Activated naive CD4-positive, alpha-beta T cell treated with anti-CD3 and anti-CD28 coated beads for 36 hours (primary cell): ENCODE data around the gene WDR44. TPM values are rescaled to one million over a fixed set of nuclear protein-coding genes. Genes with fewer than 3 reads are reported as not detected.
"Not testable (repeated sequence)": the region's sequence is repeated elsewhere in the genome, so short reads cannot be mapped to it uniquely, and the experiment has no call there.

Experiments
- CTCF ChIA-PET: fragments of 350-600 bp; sonication (Branson Sonifier 250); formaldehyde crosslinking; loops from one replicate; lab custom pipeline; 2021; ENCODE audit warnings: antibody characterized with exemption; lab: Charles Lee
- DNase-seq: peaks from one replicate; pipeline ENCODE4 v3.0.0-alpha.2; 2020
- H3K27ac Mint-ChIP-seq: one replicate; pipeline ENCODE4 v1.8.0; 2021; ENCODE audit warnings: mild to moderate bottlenecking, mixed read lengths
- H3K27me3 Mint-ChIP-seq: one replicate; pipeline ENCODE4 v1.8.0; 2021; ENCODE audit warnings: low read depth, mixed read lengths
- H3K36me3 Mint-ChIP-seq: one replicate; pipeline ENCODE4 v1.8.0; 2021; ENCODE audit warnings: low read depth, mixed read lengths
- H3K4me1 Mint-ChIP-seq: one replicate; pipeline ENCODE4 v1.8.0; 2021; ENCODE audit warnings: low read depth, mixed read lengths
- H3K4me3 Mint-ChIP-seq: one replicate; pipeline ENCODE4 v1.8.0; 2021; ENCODE audit warnings: mild to moderate bottlenecking, moderate library complexity, mixed read lengths
- H3K9me3 Mint-ChIP-seq: one replicate; pipeline ENCODE4 v1.8.0; 2021; ENCODE audit warnings: mixed read lengths
- intact Hi-C: fragments of 100-400 bp; cut with micrococcal nuclease; formaldehyde crosslinking; loops from one replicate; pipeline ENCODE4 v1.15.1; 2023
- total RNA-seq, 2 experiments: library from RNA; stranded (reverse); gene quantifications; one replicate each; pipeline ENCODE4 v1.2.3, GENCODE V29; 2021

WDR44 gene
- total RNA-seq, 2 experiments from 2014 or later: 4.0 to 5.4 TPM

DNA sequence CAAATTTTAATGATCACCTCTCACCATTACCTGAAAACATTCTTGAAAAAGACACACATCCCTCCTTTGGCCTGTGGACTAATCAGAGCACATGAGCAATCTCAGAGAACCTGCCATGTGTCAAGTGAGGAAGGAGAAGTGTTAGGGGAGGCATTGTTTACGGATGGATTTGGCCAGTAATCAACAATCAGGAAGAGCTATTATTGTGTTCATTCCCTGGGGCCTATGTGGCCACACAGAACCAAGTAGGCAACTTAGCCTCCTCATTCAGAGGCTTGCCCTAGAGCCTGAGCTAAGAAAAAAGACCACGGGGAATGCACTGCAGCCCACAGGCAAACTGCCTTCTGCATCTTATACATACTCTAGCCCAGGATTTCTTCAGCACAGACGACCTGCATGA, 109.1 kb downstream of the WDR44 start:
- no peaks in the 10 kb centered on the region for H3K36me3 Mint-ChIP-seq
- no peaks in the 10 kb centered on the region for H3K4me1 Mint-ChIP-seq

DNA sequence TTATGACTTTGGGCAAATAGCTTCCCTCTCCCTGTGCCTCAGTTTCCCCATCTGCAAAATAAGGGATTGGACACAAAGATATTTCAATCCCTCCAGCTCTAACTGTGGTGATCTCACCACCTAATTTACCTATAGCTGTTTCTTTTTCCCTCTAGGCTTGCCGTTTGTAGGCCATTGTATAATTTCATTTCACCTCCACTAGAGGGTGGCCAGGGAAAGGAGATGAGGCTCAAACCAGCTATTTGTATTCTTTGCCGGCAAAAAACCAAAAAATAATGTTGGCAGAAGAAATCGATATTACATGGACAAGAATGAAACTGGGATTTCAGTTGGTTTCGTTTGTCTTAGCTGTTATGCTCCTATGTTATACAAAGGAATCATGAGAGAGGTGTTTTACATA, 113.6 kb downstream of the WDR44 start:
- DNase-seq: peak; percentile 37
- no peaks in the 10 kb centered on the region for H3K4me1 Mint-ChIP-seq
- no peak overlapping the region for H3K27ac Mint-ChIP-seq
- intact Hi-C loops: loop anchor here (1.0 kb wide), 2 partner anchors 142 to 348 kb away; no protein-coding TSS in a partner anchor
- no peaks in the 10 kb centered on the region for H3K9me3 Mint-ChIP-seq
- no peaks in the 10 kb centered on the region for H3K36me3 Mint-ChIP-seq
- H3K27me3 Mint-ChIP-seq: no peaks in the 10 kb centered on the region
- CTCF ChIA-PET: interaction anchor here (0.5 to 2.5 kb wide), 14 partner anchors 15 to 616 kb away, joined by 3 to 62 read pairs (median 4); no protein-coding TSS in a partner anchor
- no peak overlapping the region for H3K4me3 Mint-ChIP-seq

More for the DNA sequence above, 109.1 kb downstream of the WDR44 start:
- intact Hi-C loops: no loop called here
- DNase-seq: no peak
- H3K4me3 Mint-ChIP-seq: no peak overlapping the region
- H3K9me3 Mint-ChIP-seq: no peaks in the 10 kb centered on the region
- no peak overlapping the region for H3K27ac Mint-ChIP-seq
- H3K27me3 Mint-ChIP-seq: no peaks in the 10 kb centered on the region
- CTCF ChIA-PET: interaction anchor here (2.3 kb wide), 1 partner anchor 147 kb away, joined by 4 read pairs; no protein-coding TSS in a partner anchor

DNA sequence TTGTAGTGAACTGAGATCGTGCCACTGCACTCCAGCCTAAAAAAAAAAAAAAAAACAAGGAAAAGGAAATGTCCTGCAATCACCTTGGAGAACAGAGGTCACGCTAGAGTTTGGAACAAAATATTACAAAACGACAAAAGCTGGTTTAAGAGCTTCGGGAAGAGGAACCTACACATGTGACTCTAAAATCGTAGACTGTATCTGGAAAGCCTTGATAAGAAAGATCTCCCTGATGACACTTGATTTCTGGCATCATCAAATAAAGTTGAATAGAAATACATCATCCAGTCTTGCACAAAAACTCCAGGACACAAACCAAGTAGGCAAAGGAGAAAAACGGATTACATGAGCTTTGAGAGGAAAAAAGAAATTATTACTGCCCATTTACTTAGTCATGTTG, 118.6 kb downstream of the WDR44 start:
- H3K4me1 Mint-ChIP-seq: no peaks in the 10 kb centered on the region
- intact Hi-C loops: no loop called here
- CTCF ChIA-PET: no interaction called here
- H3K27me3 Mint-ChIP-seq: no peaks in the 10 kb centered on the region
- H3K36me3 Mint-ChIP-seq: no peaks in the 10 kb centered on the region
- H3K4me3 Mint-ChIP-seq: no peak overlapping the region
- no peak for DNase-seq
- no peak overlapping the region for H3K27ac Mint-ChIP-seq
- H3K9me3 Mint-ChIP-seq: no peaks in the 10 kb centered on the region

DNA sequence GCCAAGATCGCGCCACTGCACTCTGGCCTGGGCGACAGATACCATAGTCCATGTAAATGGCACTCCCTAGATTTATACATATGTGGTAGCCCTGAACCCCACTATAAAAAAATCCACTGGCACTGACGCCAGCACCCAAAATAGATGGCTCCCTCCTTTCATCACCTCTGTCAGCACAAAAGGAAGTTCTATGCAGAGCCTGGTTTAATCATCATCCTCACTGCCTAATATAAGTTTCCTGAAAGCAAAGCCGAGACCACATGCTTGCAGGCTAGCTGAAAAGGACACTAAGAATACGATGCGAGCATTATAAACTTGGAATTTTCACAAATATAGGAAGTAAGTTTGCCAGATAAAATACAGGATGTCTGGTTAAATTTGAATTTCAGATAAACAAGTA, 122.2 kb downstream of the WDR44 start:
- Mint-ChIP-seq H3K27me3 (no peaks in the 10 kb centered on the region), H3K27ac (no peak overlapping the region), H3K4me1 (no peaks in the 10 kb centered on the region), H3K4me3 (no peak overlapping the region), H3K36me3 (no peaks in the 10 kb centered on the region), H3K9me3 (no peaks in the 10 kb centered on the region)
- no peak for DNase-seq
- intact Hi-C loops: no loop called here
- CTCF ChIA-PET: no interaction called here

DNA sequence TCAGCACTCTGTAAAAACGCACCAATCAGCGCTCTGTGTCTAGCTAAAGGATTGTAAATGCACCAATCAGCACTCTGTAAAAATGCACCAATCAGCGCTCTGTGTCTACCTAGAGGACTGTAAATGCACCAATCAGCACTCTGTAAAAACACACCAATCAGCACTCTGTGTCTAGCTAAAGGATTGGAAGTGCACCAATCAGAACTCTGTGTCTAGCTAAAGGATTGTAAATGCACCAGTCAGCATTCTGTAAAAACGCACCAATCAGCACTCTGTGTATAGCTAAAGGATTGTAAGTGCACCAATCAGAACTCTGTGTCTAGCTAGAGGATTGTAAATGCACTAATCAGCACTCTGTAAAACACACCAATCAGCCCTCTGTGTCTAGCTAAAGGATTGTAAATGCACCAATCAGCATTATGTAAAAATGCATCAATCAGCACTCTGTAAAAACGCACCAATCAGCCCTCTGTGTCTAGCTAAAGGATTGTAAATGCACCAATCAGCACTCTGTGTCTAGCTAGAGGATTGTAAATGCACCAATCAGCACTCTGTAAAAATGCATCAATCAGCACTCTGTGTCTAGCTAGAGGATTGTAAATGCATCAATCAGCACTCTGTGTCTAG, 124.9 kb downstream of the WDR44 start:
- H3K4me1 Mint-ChIP-seq, H3K27me3 Mint-ChIP-seq, intact Hi-C loops, H3K36me3 Mint-ChIP-seq, DNase-seq, CTCF ChIA-PET, H3K4me3 Mint-ChIP-seq, H3K9me3 Mint-ChIP-seq, H3K27ac Mint-ChIP-seq: not testable (repeated sequence)

DNA sequence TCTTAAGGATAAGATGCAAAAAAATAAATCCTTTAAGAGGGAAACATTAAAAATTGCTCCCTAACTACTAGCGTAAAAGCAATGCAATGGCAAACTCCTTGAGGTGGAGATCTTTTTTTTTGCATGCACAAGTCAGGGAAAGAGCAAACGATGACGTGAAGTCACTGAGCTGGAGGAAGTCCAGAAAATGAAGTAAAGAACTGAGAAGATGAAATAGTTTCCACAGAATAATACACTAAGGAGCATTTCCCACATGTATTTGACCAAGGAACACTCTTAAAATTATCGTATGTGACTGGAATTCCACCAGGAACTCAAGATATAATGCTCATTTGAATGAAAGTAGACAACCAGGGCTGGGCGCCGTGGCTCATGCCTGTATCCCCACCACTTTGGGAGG, 128.7 kb downstream of the WDR44 start:
- H3K27me3 Mint-ChIP-seq: no peaks in the 10 kb centered on the region
- CTCF ChIA-PET: interaction anchor here (0.7 to 1.9 kb wide), 2 partner anchors 15 to 234 kb away, joined by 3 to 4 read pairs; no protein-coding TSS in a partner anchor
- no peaks in the 10 kb centered on the region for H3K4me1 Mint-ChIP-seq
- H3K27ac Mint-ChIP-seq: no peak overlapping the region
- H3K36me3 Mint-ChIP-seq: no peaks in the 10 kb centered on the region
- no peaks in the 10 kb centered on the region for H3K9me3 Mint-ChIP-seq
- intact Hi-C loops: no loop called here
- DNase-seq: no peak
- no peak overlapping the region for H3K4me3 Mint-ChIP-seq

DNA sequence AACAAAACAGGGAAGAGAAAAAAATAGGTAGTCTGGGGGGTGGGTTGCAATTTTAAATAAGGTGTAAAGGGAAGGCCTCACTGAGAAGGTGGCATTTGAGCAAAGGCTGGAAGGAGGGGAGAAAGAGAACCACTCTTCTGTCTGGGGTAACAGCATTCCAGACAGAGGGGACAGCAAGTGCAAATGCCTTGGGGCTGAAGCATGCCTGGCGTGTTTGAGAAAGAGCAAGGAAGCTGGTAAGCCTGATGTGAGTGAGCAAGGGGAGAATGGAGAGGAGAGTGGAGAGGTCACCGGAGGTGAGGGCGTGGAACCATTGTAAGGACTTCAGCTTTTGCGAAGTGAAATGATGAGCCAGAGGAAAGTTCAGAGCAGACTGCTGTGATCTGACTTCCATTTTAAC, 130.0 kb downstream of the WDR44 start:
- Mint-ChIP-seq H3K27ac (no peak overlapping the region), H3K36me3 (no peaks in the 10 kb centered on the region), H3K9me3 (no peaks in the 10 kb centered on the region), H3K27me3 (no peaks in the 10 kb centered on the region), H3K4me1 (no peaks in the 10 kb centered on the region), H3K4me3 (no peak overlapping the region)
- DNase-seq: no peak
- CTCF ChIA-PET: no interaction called here
- intact Hi-C loops: no loop called here

DNA sequence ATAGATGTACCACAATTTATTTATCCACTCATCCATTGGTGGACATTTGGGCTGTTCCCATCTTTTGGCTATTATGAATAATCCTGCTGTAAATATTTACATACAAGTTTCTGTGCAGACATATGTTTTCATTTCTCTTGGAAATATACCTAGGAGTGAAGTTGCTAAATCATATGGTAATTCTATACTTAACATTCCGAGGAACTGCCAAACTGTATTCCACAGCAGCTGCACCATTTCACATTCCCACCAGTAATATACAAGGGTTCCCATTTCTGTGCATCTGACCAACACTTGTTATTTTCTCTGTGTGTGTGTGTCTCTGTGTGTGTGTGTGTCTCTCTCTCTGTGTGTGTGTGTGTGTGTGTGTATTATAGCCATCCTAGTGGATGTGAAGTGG, 134.3 kb downstream of the WDR44 start:
- DNase-seq: no peak
- intact Hi-C loops: no loop called here

DNA sequence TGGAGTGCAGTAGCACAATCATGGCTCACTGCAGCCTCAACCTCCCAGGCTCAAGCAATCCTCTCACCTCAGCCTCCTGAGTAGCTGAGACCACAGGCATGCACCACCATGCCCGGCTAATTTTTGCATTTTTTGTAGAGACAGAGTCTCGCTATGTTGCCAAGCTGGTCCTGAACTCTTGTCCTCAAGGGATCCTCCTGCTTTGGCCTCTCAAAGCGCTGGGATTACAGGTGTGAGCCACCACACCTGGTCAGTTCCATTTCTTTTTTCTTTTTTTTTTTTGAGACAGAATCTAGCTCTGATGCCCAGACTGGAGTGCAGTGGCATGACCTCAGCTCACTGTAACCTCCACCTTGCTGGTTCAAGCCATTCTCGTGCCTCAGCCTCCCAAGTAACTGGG, 136.5 kb downstream of the WDR44 start:
- CTCF ChIA-PET, intact Hi-C loops, H3K9me3 Mint-ChIP-seq: not testable (repeated sequence)

More for the DNA sequence above, 134.3 kb downstream of the WDR44 start:
- Mint-ChIP-seq H3K9me3 (no peaks in the 10 kb centered on the region), H3K4me1 (no peaks in the 10 kb centered on the region), H3K36me3 (no peaks in the 10 kb centered on the region), H3K27ac (no peak overlapping the region), H3K27me3 (no peaks in the 10 kb centered on the region), H3K4me3 (no peak overlapping the region)
- CTCF ChIA-PET: no interaction called here

DNA sequence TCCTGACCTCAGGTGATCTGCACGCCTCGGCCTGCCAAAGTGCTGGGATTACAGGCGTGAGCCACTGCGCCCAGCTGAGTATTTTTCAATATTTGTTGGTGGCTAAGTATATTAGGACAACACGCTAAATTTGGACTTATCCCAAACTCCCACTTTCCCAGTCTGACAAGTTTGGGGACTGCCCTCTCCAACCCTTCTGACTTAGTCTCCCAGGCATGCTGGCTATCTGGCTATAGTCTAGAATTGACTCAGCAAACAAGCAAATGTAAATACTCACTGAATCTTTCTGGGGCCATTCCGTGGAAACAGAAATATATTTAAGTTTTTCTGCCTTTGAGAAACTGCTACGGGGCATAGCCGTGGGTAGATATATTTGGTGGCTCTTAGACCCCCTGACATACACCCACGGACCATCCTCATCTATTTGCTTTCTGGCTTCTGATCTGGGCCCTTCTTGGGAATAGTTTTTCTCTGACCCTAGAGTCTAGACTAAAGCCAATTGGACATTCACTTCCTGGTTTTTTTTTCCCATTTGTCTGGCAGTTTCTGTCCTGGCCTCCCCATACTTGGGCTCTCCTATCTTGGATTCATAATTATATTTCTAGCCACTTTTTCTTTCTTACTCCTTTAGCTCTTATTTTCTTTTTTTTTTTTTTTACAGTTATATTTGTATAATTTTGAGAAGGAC, 138.5 kb downstream of the WDR44 start:
- H3K36me3 Mint-ChIP-seq: no peaks in the 10 kb centered on the region
- H3K27ac Mint-ChIP-seq: no peak overlapping the region
- no peak overlapping the region for H3K4me3 Mint-ChIP-seq
- no peaks in the 10 kb centered on the region for H3K4me1 Mint-ChIP-seq
- CTCF ChIA-PET: no interaction called here
- intact Hi-C loops: no loop called here
- H3K27me3 Mint-ChIP-seq: no peaks in the 10 kb centered on the region
- no peak for DNase-seq
- H3K9me3 Mint-ChIP-seq: no peaks in the 10 kb centered on the region

More for the DNA sequence above, 136.5 kb downstream of the WDR44 start:
- not testable (repeated sequence) for DNase-seq, H3K36me3 Mint-ChIP-seq, H3K4me3 Mint-ChIP-seq, H3K27me3 Mint-ChIP-seq, H3K4me1 Mint-ChIP-seq, H3K27ac Mint-ChIP-seq

DNA sequence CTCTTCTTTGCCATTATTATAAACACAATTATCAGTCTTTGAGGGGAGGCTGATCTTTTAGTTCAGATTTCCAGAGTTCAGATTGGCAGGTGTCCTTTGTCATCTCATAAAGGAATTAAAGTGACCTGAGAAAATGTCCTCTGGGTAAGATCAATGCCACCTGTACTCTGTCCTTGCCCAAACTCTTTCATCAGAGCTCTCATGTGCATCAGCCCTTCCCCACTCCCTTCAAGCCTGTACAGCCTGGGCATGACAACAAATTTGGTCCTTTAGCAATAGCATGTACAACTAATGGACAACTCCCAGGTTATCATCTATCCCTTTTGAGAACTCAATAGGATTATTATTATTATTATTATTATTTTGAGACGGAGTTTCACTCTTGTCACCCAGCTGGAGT, 140.8 kb downstream of the WDR44 start:
- not testable (repeated sequence) for H3K36me3 Mint-ChIP-seq, H3K9me3 Mint-ChIP-seq, DNase-seq, H3K4me3 Mint-ChIP-seq, H3K27ac Mint-ChIP-seq, H3K27me3 Mint-ChIP-seq, H3K4me1 Mint-ChIP-seq
- intact Hi-C loops: loop anchor here (1.0 kb wide), 1 partner anchor 115 kb away; no protein-coding TSS in a partner anchor
- CTCF ChIA-PET: interaction anchor here (0.9 kb wide), 1 partner anchor 115 kb away, joined by 3 read pairs; no protein-coding TSS in a partner anchor

DNA sequence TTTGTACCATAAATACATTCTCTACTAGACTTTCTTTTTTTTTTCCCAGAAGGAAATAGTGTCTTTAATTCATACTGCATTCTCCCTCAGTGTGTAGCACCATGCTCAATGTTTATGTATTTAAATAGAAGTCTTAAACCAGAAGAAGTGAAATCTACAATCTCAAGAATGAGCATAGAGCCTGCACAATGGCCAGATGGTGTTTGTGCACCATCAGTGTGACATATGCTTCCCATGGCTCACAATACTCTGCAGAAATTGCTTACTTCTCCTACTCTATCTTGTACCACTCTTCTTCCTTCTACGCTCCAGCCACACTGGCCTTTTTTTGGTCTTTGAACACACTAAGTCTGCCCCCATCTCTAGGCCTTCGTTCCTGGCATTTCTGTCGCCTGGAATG, 147.1 kb downstream of the WDR44 start:
- DNase-seq: no peak
- H3K27me3 Mint-ChIP-seq: no peaks in the 10 kb centered on the region
- CTCF ChIA-PET: no interaction called here
- no peaks in the 10 kb centered on the region for H3K9me3 Mint-ChIP-seq
- no peak overlapping the region for H3K4me3 Mint-ChIP-seq
- no peaks in the 10 kb centered on the region for H3K36me3 Mint-ChIP-seq
- H3K4me1 Mint-ChIP-seq: peaks cover 3% of the 10 kb centered on the region
- intact Hi-C loops: no loop called here
- no peak overlapping the region for H3K27ac Mint-ChIP-seq
